Measurements from ENCODE around the gene NCOR1.
A peak's percentile ranks its signal among the peaks of the same experiment; 100 is the strongest.
"Not testable (repeated sequence)": the region's sequence is repeated elsewhere in the genome, so short reads cannot be mapped to it uniquely, and the experiment has no call there.

Gene NCOR1

DNA sequence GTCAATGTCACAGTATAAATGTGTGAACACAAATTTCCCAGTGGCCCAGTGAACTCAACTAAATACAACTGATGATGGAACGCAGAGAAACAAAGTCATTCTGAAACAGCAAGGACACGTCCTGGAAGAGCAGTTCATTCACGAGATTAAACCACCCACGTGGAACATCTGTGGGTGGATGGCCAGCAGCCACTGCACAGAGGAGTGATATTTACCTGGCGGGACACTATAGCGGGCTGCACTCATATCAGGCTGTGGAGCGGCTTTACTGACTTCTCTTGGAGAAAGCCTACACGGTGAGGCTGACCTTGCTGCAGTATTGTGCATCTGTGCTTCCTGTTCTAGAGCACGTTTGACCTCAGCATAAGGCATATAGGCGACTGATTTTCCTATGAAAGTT is 128.4 kb downstream of the NCOR1 start:
- DNase-seq (ENCODE audit: low read depth in 2 of 2): no peak

DNA sequence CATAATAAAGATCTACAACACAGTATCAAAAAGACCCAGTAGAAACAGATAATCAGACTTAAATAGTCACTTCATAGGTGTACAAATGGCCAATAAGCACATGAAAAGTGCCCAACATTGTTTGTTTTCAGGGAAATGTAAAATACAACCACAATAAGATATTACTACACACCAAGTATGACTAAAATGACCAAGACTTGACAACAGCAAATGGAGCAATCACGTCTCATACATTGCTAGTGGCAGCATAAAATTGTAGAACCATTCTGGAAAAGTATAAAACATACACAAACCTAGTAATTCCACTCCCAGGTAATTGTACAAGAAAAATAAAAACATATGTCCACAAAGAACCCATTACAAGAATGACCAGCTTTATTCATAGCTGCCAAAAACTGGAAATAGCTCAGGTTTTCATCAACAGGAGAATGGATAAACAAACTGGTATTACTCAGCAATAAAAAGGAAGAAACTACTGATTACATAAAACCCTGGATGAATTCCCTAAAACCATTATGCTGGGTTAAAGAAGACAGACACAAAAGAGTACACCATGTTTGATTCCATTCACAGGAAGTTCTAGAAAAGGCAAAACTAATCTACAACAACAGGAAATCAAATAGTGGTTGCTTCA is 130.2 kb downstream of the NCOR1 start:
- peak; percentile 20 to 29 for DNase-seq (ENCODE audit: low read depth in 2 of 2)

DNA sequence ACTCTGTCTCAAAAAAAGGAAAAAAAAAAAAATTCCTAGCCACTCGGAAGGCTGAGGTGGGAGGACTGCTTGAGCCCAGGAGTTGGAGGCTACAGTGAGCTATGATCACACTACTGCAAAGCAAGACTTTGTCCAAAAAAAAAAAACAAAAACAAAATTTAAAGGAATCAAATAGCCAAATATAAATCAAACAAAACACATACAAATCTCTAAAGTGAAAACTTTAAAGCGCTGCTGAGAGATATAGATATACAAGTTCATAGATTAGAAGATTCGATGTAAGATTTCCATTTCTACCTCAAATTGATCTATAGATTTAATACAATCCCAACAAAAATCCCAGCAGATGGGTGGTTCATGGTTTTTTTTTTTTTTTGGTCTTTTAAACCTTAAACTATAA is 132.1 kb downstream of the NCOR1 start:
- DNase-seq (ENCODE audit: low read depth in 2 of 2): no peak

GRCh38 chr17:16081507-16082087 is 133.7 kb downstream of the NCOR1 start:
- DNase-seq (ENCODE audit: low read depth in 2 of 2): no peak

DNA sequence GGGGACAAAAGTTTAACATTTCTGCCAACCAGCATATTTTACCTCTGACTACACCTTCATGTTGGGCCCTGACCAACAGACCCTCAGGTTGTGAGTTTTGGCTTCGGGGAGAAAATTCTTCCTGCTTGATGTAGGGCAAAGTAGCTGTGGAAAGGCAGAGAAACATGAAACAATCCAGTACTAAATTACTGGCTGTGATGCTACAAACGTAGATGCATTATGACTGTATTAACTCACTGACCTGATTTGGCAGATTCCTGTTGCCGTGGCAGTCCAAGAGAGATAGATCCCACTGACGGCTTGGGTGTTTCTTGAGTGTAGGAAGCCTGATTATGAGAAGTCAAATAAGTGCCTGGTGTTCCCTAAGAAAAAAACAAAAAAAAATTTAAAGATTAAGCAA is 135.0 kb downstream of the NCOR1 start:
- DNase-seq (ENCODE audit: low read depth in 2 of 2): no peak

DNA sequence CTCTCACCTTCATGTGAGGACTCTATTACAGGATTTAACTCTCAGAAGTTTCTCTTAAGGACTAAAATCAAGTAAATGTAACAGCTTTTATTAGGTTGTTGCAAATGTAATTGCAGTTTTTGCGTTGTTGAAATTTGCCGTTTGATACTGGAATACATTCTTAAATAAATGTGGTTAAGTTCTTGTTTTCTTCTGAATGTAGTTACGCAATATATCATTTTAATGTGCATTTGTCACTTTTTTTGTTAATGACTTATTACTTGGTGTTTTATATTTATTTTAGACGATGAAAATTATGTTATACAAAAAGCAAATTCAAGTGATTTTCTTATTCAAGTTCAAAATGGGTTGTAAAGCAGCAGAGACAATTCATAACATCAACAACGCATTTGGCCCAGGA is 139.4 kb downstream of the NCOR1 start:
- DNase-seq (ENCODE audit: low read depth in 2 of 2): no peak

DNA sequence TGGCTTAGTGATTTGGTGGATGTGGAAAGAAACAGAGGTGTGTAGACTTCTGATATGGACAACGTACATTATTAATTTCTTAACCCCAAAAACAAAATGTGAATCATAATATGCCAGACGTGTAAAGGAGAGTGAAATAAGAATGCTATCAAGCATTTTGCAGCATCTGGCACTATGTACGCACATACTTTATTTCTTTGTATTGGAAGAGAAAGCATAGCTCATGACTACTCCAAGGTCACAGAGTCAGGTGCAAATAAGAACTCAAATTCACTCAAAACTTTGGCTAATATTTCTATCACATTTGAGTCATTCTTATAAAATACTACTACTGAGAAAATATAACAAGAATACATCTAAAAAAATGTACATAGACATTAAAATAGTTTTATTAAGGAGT is 140.9 kb downstream of the NCOR1 start:
- DNase-seq (ENCODE audit: low read depth in 2 of 2): no peak

GRCh38 chr17:16073845-16074244 is 141.5 kb downstream of the NCOR1 start:
- no peak for DNase-seq (ENCODE audit: low read depth in 2 of 2)

GRCh38 chr17:16072031-16072430 is 143.3 kb downstream of the NCOR1 start:
- no peak for DNase-seq (ENCODE audit: low read depth in 2 of 2)

DNA sequence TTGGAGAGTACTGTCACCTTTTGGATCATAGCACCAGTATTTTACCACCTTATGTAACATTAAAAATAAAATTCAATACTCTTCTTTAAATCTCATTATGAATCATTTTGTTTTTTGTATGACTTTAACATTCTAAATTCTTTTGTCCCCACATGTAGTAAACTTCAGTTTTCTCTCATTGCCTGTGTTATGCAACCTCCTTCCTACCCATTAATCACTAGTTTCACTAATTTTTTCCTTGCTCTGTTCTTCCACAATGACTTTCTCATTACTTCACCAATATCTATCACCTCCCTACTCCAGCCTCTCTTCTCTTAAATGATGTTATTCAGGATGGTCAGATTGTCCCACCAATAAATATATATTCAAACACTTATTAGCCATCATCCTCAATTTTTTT is 147.0 kb downstream of the NCOR1 start:
- no peak for DNase-seq (ENCODE audit: low read depth in 2 of 2)

DNA sequence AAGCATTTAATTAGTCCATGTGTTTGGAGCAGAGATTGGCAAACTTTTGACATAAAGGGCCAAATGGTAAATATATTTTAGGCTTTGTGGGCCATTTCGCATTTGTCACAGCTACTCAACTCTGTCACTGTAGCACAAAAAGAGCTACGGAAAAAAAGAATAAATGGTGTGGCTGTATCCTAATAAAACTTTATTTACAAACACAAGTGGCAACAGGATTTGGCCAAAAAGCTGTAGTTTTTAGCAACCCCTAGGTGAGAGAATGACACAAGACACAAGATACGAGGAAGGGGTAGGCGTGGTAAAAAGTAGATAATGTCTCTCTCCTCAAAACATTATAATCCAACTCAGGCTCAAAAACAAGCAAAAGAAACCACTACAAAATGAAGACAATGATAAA is 149.2 kb downstream of the NCOR1 start:
- DNase-seq (ENCODE audit: low read depth in 2 of 2): no peak

- DNase-seq (ENCODE audit: low read depth in 2 of 2): no peak
Measured at GRCh38 chr17:16061631-16062030, 153.7 kb downstream of the NCOR1 start.

DNA sequence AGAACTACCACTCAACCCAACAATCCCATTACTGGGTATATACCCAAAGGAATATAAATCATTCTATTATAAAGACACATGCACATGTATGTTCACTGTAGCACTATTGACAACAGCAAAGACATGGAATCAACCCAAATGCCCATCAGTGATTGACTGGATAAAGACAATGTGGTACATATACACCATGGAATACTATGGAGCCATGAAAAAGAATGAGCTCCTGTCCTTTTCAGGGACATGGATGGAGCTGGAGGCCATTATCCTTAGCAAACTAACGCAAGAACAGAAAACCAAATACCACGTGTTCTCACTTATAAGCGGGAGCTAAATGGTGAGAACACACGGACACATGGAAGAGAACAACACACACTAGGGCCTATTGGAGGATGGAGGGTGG is 160.2 kb downstream of the NCOR1 start:
- not testable (repeated sequence) for DNase-seq (ENCODE audit: low read depth in 2 of 2)

- peak in 1 of 2 experiments; percentile 13 for DNase-seq (ENCODE audit: low read depth in 2 of 2)
Measured at GRCh38 chr17:16052486-16052885, 162.8 kb downstream of the NCOR1 start.

DNA sequence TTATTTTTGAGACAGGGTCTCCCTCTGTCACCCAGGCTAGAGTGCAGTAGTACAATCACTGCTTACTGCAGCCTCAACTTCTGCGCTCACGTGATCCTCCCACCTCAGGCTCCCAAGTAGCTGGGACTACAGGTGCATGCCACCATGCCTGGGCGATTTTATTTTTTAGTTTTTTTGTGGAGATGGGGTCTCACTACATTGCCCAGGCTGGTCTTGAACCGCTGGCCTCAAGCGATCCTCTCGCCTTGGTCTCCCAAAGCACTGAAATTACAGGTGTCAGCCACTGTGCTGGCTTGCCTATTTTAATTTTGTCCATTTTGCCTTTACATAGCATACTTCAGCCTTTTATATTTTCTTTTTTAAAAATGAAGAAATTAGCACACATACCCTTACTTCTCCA is 164.5 kb downstream of the NCOR1 start:
- DNase-seq (ENCODE audit: low read depth in 2 of 2): no peak

- DNase-seq (ENCODE audit: low read depth in 2 of 2): no peak
Measured at GRCh38 chr17:16048811-16049449, 166.4 kb downstream of the NCOR1 start.

- no peak for DNase-seq (ENCODE audit: low read depth in 2 of 2)
Measured at GRCh38 chr17:16046966-16047365, 168.4 kb downstream of the NCOR1 start.

DNA sequence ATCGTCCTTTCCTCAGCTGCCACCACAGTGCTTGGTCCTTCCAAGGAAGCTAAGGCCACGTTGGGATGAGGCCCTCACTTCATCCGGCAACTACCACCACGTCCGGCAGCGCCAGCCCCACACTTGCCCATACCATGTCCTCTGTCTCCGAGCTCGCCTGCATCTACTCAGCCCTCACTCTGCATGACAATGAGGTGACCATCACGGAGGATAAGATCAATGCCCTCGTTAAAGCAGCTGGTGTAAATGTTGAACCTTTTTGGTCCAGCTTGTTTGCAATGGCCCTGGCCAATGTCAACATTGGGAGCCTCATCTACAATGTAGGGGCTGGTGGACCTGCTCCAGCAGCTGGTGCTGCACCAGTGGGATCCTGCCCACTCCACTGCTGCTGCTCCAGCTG is 170.8 kb downstream of the NCOR1 start:
- no peak for DNase-seq (ENCODE audit: low read depth in 2 of 2)

DNA sequence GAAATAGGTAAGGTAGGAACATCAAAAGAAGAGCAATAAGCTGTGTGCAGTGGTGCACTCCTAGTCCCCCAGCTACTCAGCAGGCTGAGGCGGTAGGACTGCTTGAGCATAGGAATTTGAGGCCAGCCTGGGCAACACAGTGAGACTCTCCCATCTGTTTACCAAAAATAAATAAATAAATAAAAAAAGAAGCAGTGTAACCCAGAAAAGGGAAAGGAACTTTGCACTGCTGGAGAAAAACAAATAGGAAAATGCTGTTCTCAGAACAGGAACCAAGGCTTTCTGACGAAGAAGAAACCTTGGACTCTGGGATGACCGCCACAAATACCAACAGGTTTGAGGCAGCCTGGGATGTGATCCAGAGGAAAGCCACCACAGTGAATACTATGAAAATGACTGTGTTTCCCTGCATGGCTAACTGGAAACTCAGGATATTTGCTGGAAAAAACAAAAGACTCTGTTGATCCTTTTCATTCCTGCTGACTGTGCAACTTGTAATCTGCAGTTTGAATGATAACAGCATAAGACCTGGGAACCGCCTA is 174.6 kb downstream of the NCOR1 start:
- peak; percentile 26 to 34 for DNase-seq (ENCODE audit: low read depth in 2 of 2)

DNA sequence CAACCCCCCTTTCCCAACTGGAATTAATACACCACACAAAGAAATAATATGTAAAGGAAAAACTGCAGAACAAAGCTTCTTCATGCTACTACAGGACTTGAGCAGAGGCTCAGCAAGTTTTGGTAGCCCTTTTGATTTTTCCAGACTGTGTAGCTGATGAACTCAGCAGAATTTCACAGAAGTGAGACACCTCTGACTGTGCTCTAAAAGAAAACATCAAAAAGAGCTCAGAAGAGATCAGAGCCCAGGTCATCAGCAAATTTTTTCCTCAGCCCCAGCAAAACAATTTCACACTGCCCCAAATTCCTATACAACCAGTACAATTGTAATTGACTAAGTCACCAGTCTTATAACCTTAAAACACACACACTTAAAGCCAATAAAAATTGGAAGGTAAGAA is 177.7 kb downstream of the NCOR1 start:
- no peak for DNase-seq (ENCODE audit: low read depth in 2 of 2)

GRCh38 chr17:16036261-16036660 is 179.1 kb downstream of the NCOR1 start:
- DNase-seq (ENCODE audit: low read depth in 2 of 2): no peak

- no peak for DNase-seq (ENCODE audit: low read depth in 2 of 2)
Measured at GRCh38 chr17:16033729-16034349, 181.5 kb downstream of the NCOR1 start.

Measured in fibroblast of skin of left biceps (primary cell).